Measurements from ENCODE around the gene HLA-F.
A peak's percentile ranks its signal among the peaks of the same experiment; 100 is the strongest.

Gene HLA-F

GRCh38 chr6:29710281-29710941 is 12.8 kb upstream of the HLA-F start:
- H3K36me3 ChIP-seq (ENCODE audit: control insufficient read depth in 2 of 2, insufficient read depth in 1 of 2, low read length in 2 of 2), result no peaks in the 10 kb centered on the region
- H3K4me3 ChIP-seq (ENCODE audit: low read depth, low read length), result no peak overlapping the region
- H3K9me3 ChIP-seq (ENCODE audit: control insufficient read depth, insufficient read depth, low read depth, low read length), result no peaks in the 10 kb centered on the region
- POLR2A ChIA-PET, result no interaction called here
- TF ChIP-seq ZNF521 (tag by site-specific recombination; IDR thresholded peaks at IDR 0.05) (no peak), ZNF394 (tag by site-specific recombination; IDR thresholded peaks at IDR 0.05; ENCODE audit: borderline replicate concordance) (no peak), ATF2 (tag by site-specific recombination; IDR thresholded peaks at IDR 0.05; ENCODE audit: low read depth) (peak; percentile 54; the same call in 1 of the 2 replicates), HOXA7 (CRISPR knock-in tag; IDR thresholded peaks at IDR 0.05; ENCODE audit: borderline replicate concordance) (no peak), ZNF280D (tag by site-specific recombination; IDR thresholded peaks at IDR 0.05) (no peak), GLI2 (tag by site-specific recombination; IDR thresholded peaks at IDR 0.05; ENCODE audit: borderline replicate concordance, low read depth) (no peak), GLI4 (tag by site-specific recombination; IDR thresholded peaks at IDR 0.05) (no peak)
- H3K4me1 ChIP-seq (ENCODE audit: control insufficient read depth, insufficient read depth, low read length), result no peaks in the 10 kb centered on the region
- CTCF ChIA-PET, result interaction anchor here (1.0 to 2.7 kb wide), 7 partner anchors 8 to 124 kb away, joined by 3 to 13 read pairs (median 3); no protein-coding TSS in a partner anchor
- H3K27ac ChIP-seq (ENCODE audit: extremely low read depth, low read depth, low read length), result no peak overlapping the region

GRCh38 chr6:29720863-29721262 is 2.4 kb upstream of the HLA-F start:
- no peak overlapping the region for H3K4me3 ChIP-seq (ENCODE audit: low read depth, low read length)
- H3K4me1 ChIP-seq (ENCODE audit: control insufficient read depth, insufficient read depth, low read length), result no peaks in the 10 kb centered on the region; the same call in 1 of the 2 replicates
- peaks cover 0 to 16% of the 10 kb centered on the region in 2 experiments; a peak in 1 of 3 replicates for H3K36me3 ChIP-seq (ENCODE audit: control insufficient read depth in 2 of 2, insufficient read depth in 1 of 2, low read length in 2 of 2)
- no peak overlapping the region for H3K27ac ChIP-seq (ENCODE audit: extremely low read depth, low read depth, low read length)
- POLR2A ChIA-PET, result no interaction called here
- no peaks in the 10 kb centered on the region for H3K9me3 ChIP-seq (ENCODE audit: control insufficient read depth, insufficient read depth, low read depth, low read length)
- TF ChIP-seq SP7 (tag by site-specific recombination; IDR thresholded peaks at IDR 0.05) (no peak), ZNF704 (tag by site-specific recombination; IDR thresholded peaks at IDR 0.05) (no peak), ZSCAN23 (tag by site-specific recombination; IDR thresholded peaks at IDR 0.05) (no peak)
- CTCF ChIA-PET, result interaction anchor here (0.7 to 1.4 kb wide), 5 partner anchors 16 to 80 kb away, joined by 3 to 6 read pairs (median 4); no protein-coding TSS in a partner anchor

- CTCF ChIA-PET, result no interaction called here
- TF ChIP-seq BCL6B (tag by site-specific recombination; IDR thresholded peaks at IDR 0.05), result no peak
- no peak for TF ChIP-seq ZNF132 (tag by site-specific recombination; IDR thresholded peaks at IDR 0.05; ENCODE audit: borderline replicate concordance)
- no peak for TF ChIP-seq ZNF23 (tag by site-specific recombination; IDR thresholded peaks at IDR 0.05; ENCODE audit: borderline replicate concordance)
- no peak; the same call in none of the 2 replicates for TF ChIP-seq GLIS2 (tag by site-specific recombination; IDR thresholded peaks at IDR 0.05)
- peak; percentile 42 for TF ChIP-seq ZNF146 (tag by site-specific recombination; IDR thresholded peaks at IDR 0.05)
- peak; percentile 62; the same call in 1 of the 2 replicates for TF ChIP-seq ZFHX2 (tag by site-specific recombination; conservative IDR thresholded peaks at IDR 0.05)
- no peak for TF ChIP-seq ZNF837 (tag by site-specific recombination; IDR thresholded peaks at IDR 0.05)
- TF ChIP-seq PRDM4 (tag by site-specific recombination; IDR thresholded peaks at IDR 0.05), result no peak
- TF ChIP-seq ZIC2 (tag by site-specific recombination; IDR thresholded peaks at IDR 0.05), result 0 out of 2 replicates have a peak, but pooled peaks have one; percentile 22
Measured at GRCh38 chr6:29723666-29724588, 693 bp downstream of the HLA-F start.

More at GRCh38 chr6:29723666-29724588, 693 bp downstream of the HLA-F start:
- POLR2A ChIA-PET, result no interaction called here
- Histone ChIP-seq H3K27ac (ENCODE audit: extremely low read depth, low read depth, low read length) (peak overlapping the region; percentile 73; the same call in 1 of the 2 replicates), H3K36me3 (ENCODE audit: control insufficient read depth in 2 of 2, insufficient read depth in 1 of 2, low read length in 2 of 2) (peaks cover 11 to 41% of the 10 kb centered on the region in 2 experiments; a peak in 2 of 3 replicates), H3K4me3 (ENCODE audit: low read depth, low read length) (peak overlapping the region; percentile 48), H3K4me1 (ENCODE audit: control insufficient read depth, insufficient read depth, low read length) (no peaks in the 10 kb centered on the region; the same call in 1 of the 2 replicates), H3K9me3 (ENCODE audit: control insufficient read depth, insufficient read depth, low read depth, low read length) (no peaks in the 10 kb centered on the region)
